HepG2 (cell line): Measurements from ENCODE around the gene KRT81. TPM values are rescaled to one million over a fixed set of nuclear protein-coding genes. Genes with fewer than 3 reads are reported as not detected.
"Not testable (repeated sequence)": the region's sequence is repeated elsewhere in the genome, so short reads cannot be mapped to it uniquely, and the experiment has no call there.

Experiments
- ATAC-seq: fragments of 200-7000 bp; cut with Tn5 transposase; 3 replicates; pipeline ENCODE4 v1.9.1; 2020; ENCODE audit warnings: mild to moderate bottlenecking, moderate library complexity
- BruUV-seq: library from RNA; stranded (reverse); fragments of 400-500 nt; replicated peaks from 2 replicates; lab custom pipeline; 2021; lab: Mats Ljungman, UMichigan
- CTCF ChIA-PET: fragments of 300-600 bp; formaldehyde crosslinking; extraction: SDS; loops from one replicate; lab custom pipeline; 2021; ENCODE audit warnings: low total read pairs, inconsistent platforms, low intra/inter-chr PET ratio; lab: Yijun Ruan, JAX
- POLR2A ChIA-PET: fragments of 350-600 bp; sonication (Branson Sonifier 250); formaldehyde crosslinking; loops from one replicate; lab custom pipeline; 2020; ENCODE audit warnings: antibody characterized with exemption, inconsistent platforms; lab: Yijun Ruan, JAX
- DNase-seq: peaks from one replicate; pipeline ENCODE4 v3.0.0-alpha.2; 2015; ENCODE audit warnings: low spot score
- FAIRE-seq: peaks from 3 replicates; lab custom pipeline; 2011; peaks lifted over from hg19 to GRCh38; lab: Jason Lieb, UNC
- H2AFZ ChIP-seq: one replicate; pipeline ENCODE4 v1.6.1; 2011; ENCODE audit warnings: low read length, inconsistent platforms
- H3K27ac ChIP-seq: fragments of 300-600 bp; 3 replicates; pipeline ENCODE4 v1.8.0; 2011; ENCODE audit warnings: mixed run types, mild to moderate bottlenecking, mixed read lengths, low read length, inconsistent platforms; ENCODE audit not compliant: insufficient read depth; ENCODE audit errors: extremely low read length
- H3K27me3 ChIP-seq, 2 experiments: fragments of 200-600 bp in 1 of 2; 2 replicates in 1 of 2; 3 replicates in 1 of 2; pipeline versions ENCODE4 v1.6.0 to v1.8.0; 2011; ENCODE audit warnings: low read length in 2 of 2, mild to moderate bottlenecking in 2 of 2, moderate library complexity in 2 of 2, inconsistent platforms in 1 of 2; ENCODE audit not compliant: insufficient read depth in 2 of 2, control insufficient read depth in 1 of 2
- H3K36me3 ChIP-seq, 2 experiments: fragments of 200-600 bp in 1 of 2; replicated peaks in 1 of 2; 2 replicates in 1 of 2; 3 replicates in 1 of 2; pipeline versions ENCODE4 v1.5.1 to v1.8.0; 2011; ENCODE audit warnings: low read length in 2 of 2, inconsistent platforms in 1 of 2; ENCODE audit not compliant: insufficient read depth in 2 of 2, control insufficient read depth in 1 of 2
- H3K4me1 ChIP-seq: 2 replicates; pipeline ENCODE4 v1.5.1; 2012; ENCODE audit warnings: low read length, inconsistent platforms; ENCODE audit not compliant: insufficient read depth
- H3K4me2 ChIP-seq: 2 replicates; pipeline ENCODE4 v1.6.0; 2011; ENCODE audit warnings: low read depth, low read length, inconsistent platforms
- H3K4me3 ChIP-seq, 3 experiments: fragments of 200-600 bp in 1 of 3; sonication (generic), shearing (Covaris generic) in 1 of 3; replicated peaks in 1 of 3; 2 replicates each; pipeline ENCODE4 v1.5.1; 2011 to 2016; ENCODE audit warnings: low read length in 3 of 3, inconsistent platforms in 2 of 3, low read depth in 2 of 3, mild to moderate bottlenecking in 2 of 3, control low read depth in 1 of 3, mixed read lengths in 1 of 3; ENCODE audit not compliant: insufficient read depth in 1 of 3
- H3K79me2 ChIP-seq: one replicate; pipeline ENCODE4 v1.6.1; 2011; ENCODE audit warnings: low read length, inconsistent platforms; ENCODE audit not compliant: insufficient read depth
- H3K9ac ChIP-seq: 2 replicates; pipeline ENCODE4 v1.6.0; 2011; ENCODE audit warnings: mild to moderate bottlenecking, low read depth, low read length, inconsistent platforms; ENCODE audit not compliant: insufficient read depth
- H3K9me3 ChIP-seq: 2 replicates; pipeline ENCODE4 v1.5.1; 2012; ENCODE audit warnings: mild to moderate bottlenecking, low read length
- H4K20me1 ChIP-seq: 2 replicates; pipeline ENCODE4 v1.6.0; 2011; ENCODE audit warnings: inconsistent platforms, mild to moderate bottlenecking, low read length, moderate library complexity; ENCODE audit not compliant: insufficient read depth
- FOXK2 ChIP-seq: fragments of 450-650 bp; IDR thresholded peaks from 2 replicates; pipeline ENCODE4 v1.6.1; 2016
- REST ChIP-seq, 2 experiments: IDR thresholded peaks; 2 replicates each; pipeline ENCODE4 v1.6.1; 2011 to 2012; ENCODE audit warnings: low read length in 2 of 2, borderline replicate concordance in 1 of 2, low read depth in 1 of 2, mild to moderate bottlenecking in 1 of 2, moderate library complexity in 1 of 2
- ZEB1 ChIP-seq: IDR thresholded peaks from 2 replicates; pipeline ENCODE4 v1.6.1; 2012; ENCODE audit warnings: mild to moderate bottlenecking, low read depth, inconsistent platforms; ENCODE audit not compliant: insufficient replicate concordance
- WGBS: methylation state at CpG from one replicate; pipeline ENCODE4 v1.1.6; 2017; ENCODE audit warnings: low lambda C conversion rate; 5-methylcytosine and 5-hydroxymethylcytosine counted together
- in situ Hi-C: cut with HindIII; loops from 2 replicates; pipeline ENCODE4 v1.10.0; 2017; ENCODE audit warnings: low pct_unique_long_range_greater_than_20kb; ENCODE audit not compliant: extremely low pct_ligation_motif_present
- intact Hi-C: fragments of 100-400 bp; cut with micrococcal nuclease; formaldehyde crosslinking; loops from one replicate; pipeline ENCODE4 v1.10.0; 2022; ENCODE audit not compliant: unreplicated experiment
- polyA plus RNA-seq, 8 experiments: library from polyadenylated mRNA; depleted of rRNA in 3 of 8; stranded (reverse) in 7 of 8; unstranded in 1 of 8; fragments of >200 nt; fragmentation: Illumina TruSeq in 4 of 8; extraction: Trizol in 4 of 8; gene quantifications; 2 replicates each; pipeline versions ENCODE4 v1.2.1 to v1.2.3, GENCODE V29; 2011 to 2016; ENCODE audit warnings: low read depth in 4 of 8, missing spikeins in 1 of 8, mixed read lengths in 1 of 8; ENCODE audit not compliant: insufficient read depth in 1 of 8
- total RNA-seq, 5 experiments: library from RNA; depleted of rRNA; stranded (reverse); fragments of >200 nt; fragmentation: Illumina TruSeq; extraction: Trizol; gene quantifications; 2 replicates each; pipeline ENCODE4 v1.2.3, GENCODE V29; 2016; ENCODE audit warnings: low read depth in 1 of 5

Gene KRT81
- total and polyA plus RNA-seq, 2 of the 13 experiments (the other 11 are each of a cell fraction or from before 2014, with no cell fraction given) = not detected

- H3K27ac ChIP-seq, H3K9ac ChIP-seq, H3K4me2 ChIP-seq, H3K79me2 ChIP-seq, H3K36me3 ChIP-seq, H4K20me1 ChIP-seq, H3K4me3 ChIP-seq, intact Hi-C loops, H3K9me3 ChIP-seq, DNase-seq, H3K4me1 ChIP-seq, POLR2A ChIA-PET, H2AFZ ChIP-seq, BruUV-seq, CTCF ChIA-PET, in situ Hi-C loops, FAIRE-seq, ATAC-seq: not testable (repeated sequence)
- 46% methylated on average over 12 of the region's 31 CpGs for WGBS
- peaks cover 0 to 14% of the 10 kb centered on the region in 2 experiments; a peak in 2 of 5 replicates for H3K27me3 ChIP-seq
Observed at GRCh38 chr12:52301721-52302120, 10.4 kb upstream of the KRT81 start.

DNA sequence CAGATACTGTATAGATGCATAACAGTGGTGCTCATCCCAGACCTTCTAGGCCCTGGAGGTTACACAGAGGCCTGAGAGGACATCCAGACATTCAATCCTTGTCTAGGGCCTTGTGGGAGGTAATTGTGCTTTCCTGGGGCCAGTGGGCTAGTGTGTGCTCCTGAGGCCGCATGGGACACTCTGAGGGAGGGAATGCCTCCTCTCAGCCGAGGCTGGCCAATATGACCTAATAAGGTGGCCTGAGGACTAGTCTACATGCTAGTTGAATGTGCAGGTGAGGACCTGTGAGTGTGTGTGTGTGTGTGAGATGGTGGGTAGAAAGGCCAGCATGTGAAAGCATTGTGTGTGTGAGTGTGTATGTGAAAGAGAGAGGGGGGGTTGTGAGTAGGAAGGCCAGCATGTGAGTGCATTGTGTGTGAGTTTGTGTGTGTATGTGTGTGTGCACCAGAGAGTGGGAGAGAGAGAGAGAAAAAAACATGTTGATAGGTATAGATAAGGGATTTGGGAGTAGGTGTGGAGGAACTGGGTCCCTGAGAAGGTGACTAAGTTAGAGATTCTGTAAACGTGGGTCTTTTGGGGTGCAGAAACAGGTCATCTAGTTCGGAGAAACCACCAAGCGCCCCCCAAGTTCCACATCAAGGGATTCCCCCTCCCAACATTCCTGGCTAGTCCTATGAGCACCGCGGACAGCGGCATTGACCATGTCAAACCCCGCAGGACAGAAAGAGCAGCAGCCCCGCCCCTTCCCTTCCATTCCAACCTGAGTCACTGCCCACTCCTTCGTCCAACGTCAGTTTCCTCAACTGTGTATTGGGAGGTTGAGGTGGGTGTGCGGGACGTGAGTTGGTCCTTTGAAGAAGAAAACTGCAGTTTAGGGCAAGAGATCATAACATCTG lies 9.7 kb upstream of the KRT81 start:
- Histone ChIP-seq H3K4me1 (no peaks in the 10 kb centered on the region), H3K27me3 (peaks cover 0 to 7% of the 10 kb centered on the region in 2 experiments; a peak in 1 of 5 replicates), H3K79me2 (no peaks in the 10 kb centered on the region), H3K4me2 (no peak overlapping the region), H3K4me3 (no peak overlapping the region), H2AFZ (no peak overlapping the region), H3K9ac (no peak overlapping the region), H3K9me3 (no peaks in the 10 kb centered on the region), H3K36me3 (no peaks in the 10 kb centered on the region), H3K27ac (no peak overlapping the region), H4K20me1 (no peaks in the 10 kb centered on the region)
- in situ Hi-C loops (no loop called here), intact Hi-C loops (no loop called here)
- CTCF ChIA-PET = no interaction called here
- POLR2A ChIA-PET = no interaction called here
- no TSS peak for BruUV-seq
- DNase-seq (no peak), ATAC-seq (no peak), FAIRE-seq (no peak)
- TF ChIP-seq REST (IDR thresholded peaks at IDR 0.05; ENCODE audit: borderline replicate concordance in 1 of 2, low read depth in 1 of 2, low read length in 2 of 2) (peak; percentile 30 to 81), ZEB1 (no peak), FOXK2 (no peak)
- 31% methylated on average over 13 of the region's 14 CpGs for WGBS
